NCI-H2227 (cell line): Measurements from ENCODE around the gene SLC29A3.
A peak's percentile ranks its signal among the peaks of the same experiment; 100 is the strongest.

Source experiments
- DNase-seq: peaks from one replicate; lab custom pipeline; 2025; ENCODE audit not compliant: unreplicated experiment; lab: John Stamatoyannopoulos, UW

SLC29A3 gene

GRCh38 chr10:71366690-71367089 lies 47.6 kb downstream of the SLC29A3 start:
- no peak for DNase-seq

GRCh38 chr10:71367271-71367670 lies 48.2 kb downstream of the SLC29A3 start:
- DNase-seq: no peak

- no peak for DNase-seq
These were observed 49.1 kb downstream of the SLC29A3 start for GRCh38 chr10:71368176-71368575.

- no peak for DNase-seq
These were observed 49.6 kb downstream of the SLC29A3 start for GRCh38 chr10:71368643-71369042.

GRCh38 chr10:71369602-71370001 lies 50.5 kb downstream of the SLC29A3 start:
- DNase-seq: no peak

- DNase-seq: no peak
These were observed 51.0 kb downstream of the SLC29A3 start for GRCh38 chr10:71370031-71370430.

GRCh38 chr10:71371750-71372166 lies 52.7 kb downstream of the SLC29A3 start:
- DNase-seq: no peak

- no peak for DNase-seq
These were observed 53.9 kb downstream of the SLC29A3 start for GRCh38 chr10:71372882-71373495.

GRCh38 chr10:71374481-71375233 lies 55.6 kb downstream of the SLC29A3 start:
- DNase-seq: no peak

GRCh38 chr10:71375952-71376351 lies 56.9 kb downstream of the SLC29A3 start:
- DNase-seq: no peak

- DNase-seq: no peak
These were observed 59.5 kb downstream of the SLC29A3 start for GRCh38 chr10:71378336-71379117.

GRCh38 chr10:71379118-71379766 lies 60.2 kb downstream of the SLC29A3 start:
- DNase-seq: no peak

GRCh38 chr10:71380841-71381240 lies 61.8 kb downstream of the SLC29A3 start:
- no peak for DNase-seq

GRCh38 chr10:71381611-71382010 lies 62.6 kb downstream of the SLC29A3 start:
- peak; percentile 48 for DNase-seq

GRCh38 chr10:71382028-71382427 lies 63.0 kb downstream of the SLC29A3 start:
- DNase-seq: no peak

- no peak for DNase-seq
These were observed 63.7 kb downstream of the SLC29A3 start for GRCh38 chr10:71382757-71383156.

- DNase-seq: peak; percentile 57
These were observed 65.1 kb downstream of the SLC29A3 start for GRCh38 chr10:71383972-71384687.

GRCh38 chr10:71388171-71388570 lies 69.1 kb downstream of the SLC29A3 start:
- no peak for DNase-seq

GRCh38 chr10:71388583-71389310 lies 69.7 kb downstream of the SLC29A3 start:
- DNase-seq: no peak
